Upper lobe of left lung (tissue), 4 donors: ENCODE data around the gene ZNF248.

ENCODE experiments used
- EP300 ChIP-seq, 4 donors: sonication (generic); formaldehyde crosslinking; IDR thresholded peaks; one replicate each; pipeline ENCODE4 v1.5.1; 2017; ENCODE audit warnings: antibody characterized with exemption in 4 of 4, control low read depth in 2 of 4
- POLR2A ChIP-seq, 4 donors: fragments of 450-650 bp; IDR thresholded peaks; one replicate each; pipeline ENCODE4 v1.5.1; 2016 to 2017; ENCODE audit warnings: antibody characterized with exemption in 4 of 4, mild to moderate bottlenecking in 2 of 4
- POLR2AphosphoS5 ChIP-seq, 2 donors: sonication (generic); formaldehyde crosslinking; IDR thresholded peaks; one replicate each; pipeline ENCODE4 v1.5.1; 2017; ENCODE audit warnings: antibody characterized with exemption in 2 of 2
- TF ChIP-seq, protein P1 (sequence below), 6 experiments: fragments of 450-650 bp in 4 of 6; fragments of 200-600 bp in 2 of 6; sonication (generic) in 2 of 6; IDR thresholded peaks; one replicate each; pipeline ENCODE4 v1.5.1; 2016 to 2019; ENCODE audit warnings: antibody characterized with exemption in 6 of 6

DNA sequence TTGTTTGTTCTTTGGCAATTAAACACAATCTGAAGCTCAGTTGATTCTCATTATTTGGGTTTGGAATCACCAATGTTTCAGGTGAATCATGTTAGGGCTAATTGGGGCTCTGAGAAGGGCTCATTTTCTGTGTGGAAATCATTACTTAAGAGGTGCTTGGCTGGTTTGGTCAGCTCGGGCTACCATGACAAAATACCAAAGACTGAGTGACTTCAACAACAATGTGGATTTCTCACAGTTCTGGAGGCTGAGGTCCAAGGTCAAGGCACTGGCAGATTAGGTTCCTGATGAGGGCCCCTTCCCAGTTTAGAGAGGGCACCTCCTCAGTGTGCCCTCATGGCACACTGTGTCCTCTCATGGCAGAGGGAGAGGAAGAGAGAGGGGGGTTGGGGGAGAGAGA is 121.3 kb downstream of the ZNF248 start:
- TF ChIP-seq POLR2A (IDR thresholded peaks at IDR 0.05) (no peak), EP300 (IDR thresholded peaks at IDR 0.05) (no peak), POLR2AphosphoS5 (IDR thresholded peaks at IDR 0.05) (no peak)
- TF ChIP-seq, protein P1, sequence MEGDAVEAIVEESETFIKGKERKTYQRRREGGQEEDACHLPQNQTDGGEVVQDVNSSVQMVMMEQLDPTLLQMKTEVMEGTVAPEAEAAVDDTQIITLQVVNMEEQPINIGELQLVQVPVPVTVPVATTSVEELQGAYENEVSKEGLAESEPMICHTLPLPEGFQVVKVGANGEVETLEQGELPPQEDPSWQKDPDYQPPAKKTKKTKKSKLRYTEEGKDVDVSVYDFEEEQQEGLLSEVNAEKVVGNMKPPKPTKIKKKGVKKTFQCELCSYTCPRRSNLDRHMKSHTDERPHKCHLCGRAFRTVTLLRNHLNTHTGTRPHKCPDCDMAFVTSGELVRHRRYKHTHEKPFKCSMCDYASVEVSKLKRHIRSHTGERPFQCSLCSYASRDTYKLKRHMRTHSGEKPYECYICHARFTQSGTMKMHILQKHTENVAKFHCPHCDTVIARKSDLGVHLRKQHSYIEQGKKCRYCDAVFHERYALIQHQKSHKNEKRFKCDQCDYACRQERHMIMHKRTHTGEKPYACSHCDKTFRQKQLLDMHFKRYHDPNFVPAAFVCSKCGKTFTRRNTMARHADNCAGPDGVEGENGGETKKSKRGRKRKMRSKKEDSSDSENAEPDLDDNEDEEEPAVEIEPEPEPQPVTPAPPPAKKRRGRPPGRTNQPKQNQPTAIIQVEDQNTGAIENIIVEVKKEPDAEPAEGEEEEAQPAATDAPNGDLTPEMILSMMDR (IDR thresholded peaks at IDR 0.05) = no peak
